ENCODE results near the gene ARHGAP4. TPM values are rescaled to one million over a fixed set of nuclear protein-coding genes. Genes with fewer than 3 reads are reported as not detected.
A peak's percentile ranks its signal among the peaks of the same experiment; 100 is the strongest.

Gene ARHGAP4
- total RNA-seq, 4 donors from 2014 or later, result 23.0 to 90.9 (median 32.7) TPM

GRCh38 chrX:153947009-153947769 lies 21.1 kb upstream of the ARHGAP4 start:
- peaks cover 0 to 25% (median 5%) of the 10 kb centered on the region in 3 donors for H3K36me3 ChIP-seq
- peaks cover 0 to 3% of the 10 kb centered on the region in 2 donors for H3K27me3 ChIP-seq
- peak in 1 of 2 donors; percentile 31 for DNase-seq (ENCODE audit: low spot score in 2 of 2)
- no peak overlapping the region for H3K4me3 ChIP-seq
- H3K27ac ChIP-seq, result peak overlapping the region; percentile 45 to 81 (median 68)
- WGBS, 2 donors, result 36 to 58% methylated on average over 9 to 19 of the region's 19 CpGs
- H3K4me1 ChIP-seq, result peaks cover 0 to 50% (median 8%) of the 10 kb centered on the region in 4 donors
- H3K9me3 ChIP-seq, result no peaks in the 10 kb centered on the region
- TF ChIP-seq CTCF (IDR thresholded peaks at IDR 0.05) (peak; percentile 63 to 81 (median 76)), POLR2A (IDR thresholded peaks at IDR 0.05) (no peak)

GRCh38 chrX:153945956-153946943 lies 20.2 kb upstream of the ARHGAP4 start:
- Histone ChIP-seq H3K27ac (peak overlapping the region in 1 of 4 donors; percentile 81), H3K4me3 (no peak overlapping the region), H3K27me3 (peaks cover 0 to 12% of the 10 kb centered on the region in 2 donors), H3K4me1 (peaks cover 0 to 58% (median 13%) of the 10 kb centered on the region in 4 donors), H3K9me3 (no peaks in the 10 kb centered on the region), H3K36me3 (peaks cover 0 to 16% (median 0%) of the 10 kb centered on the region in 3 donors)
- TF ChIP-seq POLR2A (IDR thresholded peaks at IDR 0.05) (no peak), EP300 (IDR thresholded peaks at IDR 0.05) (no peak), CTCF (IDR thresholded peaks at IDR 0.05) (no peak)
- no peak for DNase-seq (ENCODE audit: low spot score in 2 of 2)
- 82 to 89% methylated on average over 16 to 24 of the region's 24 CpGs for WGBS, 2 donors

- TF ChIP-seq POLR2A (IDR thresholded peaks at IDR 0.05) (no peak), EP300 (IDR thresholded peaks at IDR 0.05) (no peak), CTCF (IDR thresholded peaks at IDR 0.05) (no peak)
- Histone ChIP-seq H3K36me3 (peaks cover 0 to 1% (median 0%) of the 10 kb centered on the region in 3 donors), H3K9me3 (no peaks in the 10 kb centered on the region), H3K27me3 (peaks cover 0 to 14% of the 10 kb centered on the region in 2 donors), H3K4me3 (peak overlapping the region; percentile 27 to 54 (median 35)), H3K4me1 (peaks cover 0 to 53% (median 14%) of the 10 kb centered on the region in 4 donors), H3K27ac (peak overlapping the region; percentile 65 to 85 (median 78))
- DNase-seq (ENCODE audit: low spot score in 2 of 2), result no peak
- 37 to 40% methylated on average over 1 to 5 of the region's 6 CpGs for WGBS, 2 donors
These were observed 18.7 kb upstream of the ARHGAP4 start for GRCh38 chrX:153944800-153945150.

- Histone ChIP-seq H3K4me1 (peaks cover 0 to 48% (median 14%) of the 10 kb centered on the region in 4 donors), H3K27ac (peak within 1 kb of the TSS; percentile 65 to 85 (median 78)), H3K4me3 (peak within 1 kb of the TSS; percentile 27 to 54 (median 35)), H3K27me3 (peaks cover 0 to 14% of the 10 kb centered on the region in 2 donors), H3K9me3 (no peaks in the 10 kb centered on the region), H3K36me3 (no peaks in the 10 kb centered on the region)
- 30 to 39% methylated on average over 2 to 29 of the region's 31 CpGs for WGBS, 2 donors
- peak in 1 of 2 donors; percentile 32 for DNase-seq (ENCODE audit: low spot score in 2 of 2)
- TF ChIP-seq EP300 (IDR thresholded peaks at IDR 0.05) (peak in 1 of 2 donors; percentile 34), POLR2A (IDR thresholded peaks at IDR 0.05) (peak in 1 of 2 donors; percentile 18), CTCF (IDR thresholded peaks at IDR 0.05) (no peak)
These were observed 18.2 kb upstream of the ARHGAP4 start, which contains the start of gene RENBP for GRCh38 chrX:153944140-153944799. Gene RENBP (minus strand): TSS chrX:153944643. CDS start chrX:153944610, 33 bp downstream.

All from tibial nerve (tissue), 4 donors.